ENCODE data around the gene RBBP7. TPM values are rescaled to one million over a fixed set of nuclear protein-coding genes. Genes with fewer than 3 reads are reported as not detected.
A peak's percentile ranks its signal among the peaks of the same experiment; 100 is the strongest.

RBBP7 gene
- total and polyA plus RNA-seq, 10 of the 15 experiments (the other 5 are each of a cell fraction or from before 2014, with no cell fraction given) = 95.3 to 277 (median 194) TPM

- TF ChIP-seq CEBPB (IDR thresholded peaks at IDR 0.05; ENCODE audit: borderline replicate concordance in 1 of 2, low read depth in 2 of 2, low read length in 2 of 2) (no peak), RBBP5 (conservative IDR thresholded peaks at IDR 0.05) (no peak), RAD51 (IDR thresholded peaks at IDR 0.05) (no peak), HDAC6 (IDR thresholded peaks at IDR 0.05; ENCODE audit: unreplicated experiment) (no peak), RB1 (IDR thresholded peaks at IDR 0.05; ENCODE audit: borderline replicate concordance) (no peak), CUX1 (IDR thresholded peaks at IDR 0.05; ENCODE audit: insufficient replicate concordance, low read depth, low read length) (no peak), ZNF274 (IDR thresholded peaks at IDR 0.05; ENCODE audit: insufficient read depth, insufficient read length) (no peak), TCF7 (IDR thresholded peaks at IDR 0.05; ENCODE audit: borderline replicate concordance) (no peak), USF1 (IDR thresholded peaks at IDR 0.05; ENCODE audit: borderline replicate concordance, extremely low read length, insufficient read depth, low read depth, low read length) (no peak), E2F4 (IDR thresholded peaks at IDR 0.05; ENCODE audit: low read depth, low read length) (0 out of 2 replicates have a peak, but pooled peaks have one; percentile 26), PAX8 (IDR thresholded peaks at IDR 0.05) (no peak), SMAD5 (IDR thresholded peaks at IDR 0.05; ENCODE audit: low read depth) (no peak), BMI1 (IDR thresholded peaks at IDR 0.05; ENCODE audit: borderline replicate concordance) (no peak), IRF5 (IDR thresholded peaks at IDR 0.05; ENCODE audit: borderline replicate concordance) (no peak), SRF (IDR thresholded peaks at IDR 0.05; ENCODE audit: low read depth in 2 of 2, low read length in 2 of 2) (no peak), TAF1 (IDR thresholded peaks at IDR 0.05; ENCODE audit: borderline replicate concordance, low read depth, low read length) (peak; percentile 43; the same call in 1 of the 2 replicates), ZBTB33 (IDR thresholded peaks at IDR 0.05) (no peak), MYC (IDR thresholded peaks at IDR 0.05; ENCODE audit: insufficient read depth, insufficient read length, insufficient replicate concordance, low read length, severe bottlenecking) (no peak), BRCA1 (IDR thresholded peaks at IDR 0.05; ENCODE audit: low read depth, low read length) (no peak)
These were observed at the start of gene RBBP7 (continued) for GRCh38 chrX:16870095-16870861.

Data from GM12878 (cell line).